ENCODE data around the gene COX4I1.
A peak's percentile ranks its signal among the peaks of the same experiment; 100 is the strongest.
"Not testable (repeated sequence)": the region's sequence is repeated elsewhere in the genome, so short reads cannot be mapped to it uniquely, and the experiment has no call there.

Gene COX4I1

GRCh38 chr16:85800321-85800669, 800 bp downstream of the COX4I1 start:
- Mint-ChIP-seq H3K27ac (peak overlapping the region; percentile 87), H3K27me3 (no peaks in the 10 kb centered on the region), H3K4me1 (ENCODE audit: low read depth) (peaks cover 36% of the 10 kb centered on the region), H3K9me3 (no peaks in the 10 kb centered on the region), H3K4me3 (peak overlapping the region; percentile 93), H3K36me3 (ENCODE audit: low read depth) (peaks cover 79% of the 10 kb centered on the region)
- intact Hi-C loops (cut with micrococcal nuclease) = no loop called here

- Mint-ChIP-seq H3K36me3 (ENCODE audit: low read depth) (peaks cover 81% of the 10 kb centered on the region), H3K27me3 (no peaks in the 10 kb centered on the region), H3K9me3 (no peaks in the 10 kb centered on the region), H3K4me3 (no peak overlapping the region), H3K27ac (no peak overlapping the region), H3K4me1 (ENCODE audit: low read depth) (peaks cover 27% of the 10 kb centered on the region)
- intact Hi-C loops (cut with micrococcal nuclease) = no loop called here
Measured at GRCh38 chr16:85803570-85803969, 4.1 kb downstream of the COX4I1 start.

- Mint-ChIP-seq H3K36me3 (ENCODE audit: low read depth) (peaks cover 64% of the 10 kb centered on the region), H3K27me3 (peaks cover 10% of the 10 kb centered on the region), H3K4me3 (no peak overlapping the region), H3K4me1 (ENCODE audit: low read depth) (peaks cover 24% of the 10 kb centered on the region), H3K27ac (no peak overlapping the region), H3K9me3 (no peaks in the 10 kb centered on the region)
- intact Hi-C loops (cut with micrococcal nuclease) = no loop called here
Measured at GRCh38 chr16:85805442-85806045, 6.0 kb downstream of the COX4I1 start.

GRCh38 chr16:85806539-85806938, 7.0 kb downstream of the COX4I1 start:
- Mint-ChIP-seq H3K27ac (no peak overlapping the region), H3K4me3 (no peak overlapping the region), H3K27me3 (peaks cover 17% of the 10 kb centered on the region), H3K9me3 (no peaks in the 10 kb centered on the region), H3K36me3 (ENCODE audit: low read depth) (peaks cover 59% of the 10 kb centered on the region), H3K4me1 (ENCODE audit: low read depth) (peaks cover 16% of the 10 kb centered on the region)
- intact Hi-C loops (cut with micrococcal nuclease) = no loop called here

- H3K4me1 Mint-ChIP-seq (ENCODE audit: low read depth); H3K9me3 Mint-ChIP-seq; H3K27ac Mint-ChIP-seq; H3K4me3 Mint-ChIP-seq; intact Hi-C loops (cut with micrococcal nuclease): not testable (repeated sequence)
- H3K27me3 Mint-ChIP-seq = peaks cover 25% of the 10 kb centered on the region
- peaks cover 51% of the 10 kb centered on the region for H3K36me3 Mint-ChIP-seq (ENCODE audit: low read depth)
Measured at GRCh38 chr16:85807340-85807739, 7.8 kb downstream of the COX4I1 start.

GRCh38 chr16:85808104-85808503, 8.6 kb downstream of the COX4I1 start:
- H3K9me3 Mint-ChIP-seq; H3K4me3 Mint-ChIP-seq; intact Hi-C loops (cut with micrococcal nuclease); H3K27ac Mint-ChIP-seq; H3K4me1 Mint-ChIP-seq (ENCODE audit: low read depth): not testable (repeated sequence)
- Mint-ChIP-seq H3K27me3 (peaks cover 32% of the 10 kb centered on the region), H3K36me3 (ENCODE audit: low read depth) (peaks cover 43% of the 10 kb centered on the region)

GRCh38 chr16:85808926-85809325, 9.4 kb downstream of the COX4I1 start:
- Mint-ChIP-seq H3K9me3 (no peaks in the 10 kb centered on the region), H3K27me3 (peaks cover 40% of the 10 kb centered on the region), H3K4me3 (no peak overlapping the region), H3K36me3 (ENCODE audit: low read depth) (peaks cover 35% of the 10 kb centered on the region), H3K27ac (no peak overlapping the region), H3K4me1 (ENCODE audit: low read depth) (peaks cover under 1% of the 10 kb centered on the region)
- intact Hi-C loops (cut with micrococcal nuclease) = no loop called here

- Mint-ChIP-seq H3K9me3 (no peaks in the 10 kb centered on the region), H3K27me3 (peaks cover 46% of the 10 kb centered on the region), H3K4me3 (no peak overlapping the region), H3K36me3 (ENCODE audit: low read depth) (peaks cover 28% of the 10 kb centered on the region), H3K27ac (no peak overlapping the region), H3K4me1 (ENCODE audit: low read depth) (no peaks in the 10 kb centered on the region)
- intact Hi-C loops (cut with micrococcal nuclease) = no loop called here
Measured at GRCh38 chr16:85809645-85810044, 10.2 kb downstream of the COX4I1 start.

- H3K4me1 Mint-ChIP-seq (ENCODE audit: low read depth) = no peaks in the 10 kb centered on the region
- H3K27ac Mint-ChIP-seq = no peak overlapping the region
- H3K36me3 Mint-ChIP-seq (ENCODE audit: low read depth) = peaks cover 22% of the 10 kb centered on the region
- no peak overlapping the region for H3K4me3 Mint-ChIP-seq
- intact Hi-C loops (cut with micrococcal nuclease) = no loop called here
- no peaks in the 10 kb centered on the region for H3K9me3 Mint-ChIP-seq
- peaks cover 50% of the 10 kb centered on the region for H3K27me3 Mint-ChIP-seq
Measured at GRCh38 chr16:85810097-85810741, 10.7 kb downstream of the COX4I1 start.

- intact Hi-C loops (cut with micrococcal nuclease) = no loop called here
- Mint-ChIP-seq H3K27me3 (peaks cover 54% of the 10 kb centered on the region), H3K4me3 (no peak overlapping the region), H3K4me1 (ENCODE audit: low read depth) (no peaks in the 10 kb centered on the region), H3K36me3 (ENCODE audit: low read depth) (peaks cover 17% of the 10 kb centered on the region), H3K27ac (no peak overlapping the region), H3K9me3 (no peaks in the 10 kb centered on the region)
Measured at GRCh38 chr16:85810742-85811115, 11.2 kb downstream of the COX4I1 start.

GRCh38 chr16:85812031-85812807, 12.7 kb downstream of the COX4I1 start:
- Mint-ChIP-seq H3K4me1 (ENCODE audit: low read depth) (no peaks in the 10 kb centered on the region), H3K4me3 (no peak overlapping the region), H3K9me3 (no peaks in the 10 kb centered on the region), H3K27me3 (peaks cover 55% of the 10 kb centered on the region), H3K27ac (no peak overlapping the region), H3K36me3 (ENCODE audit: low read depth) (peaks cover 2% of the 10 kb centered on the region)
- intact Hi-C loops (cut with micrococcal nuclease) = no loop called here

GRCh38 chr16:85812811-85813700, 13.6 kb downstream of the COX4I1 start:
- H3K4me3 Mint-ChIP-seq = no peak overlapping the region
- H3K4me1 Mint-ChIP-seq (ENCODE audit: low read depth) = no peaks in the 10 kb centered on the region
- no peaks in the 10 kb centered on the region for H3K9me3 Mint-ChIP-seq
- peaks cover 56% of the 10 kb centered on the region for H3K27me3 Mint-ChIP-seq
- H3K27ac Mint-ChIP-seq = no peak overlapping the region
- intact Hi-C loops (cut with micrococcal nuclease) = no loop called here
- no peaks in the 10 kb centered on the region for H3K36me3 Mint-ChIP-seq (ENCODE audit: low read depth)

- Mint-ChIP-seq H3K4me1 (ENCODE audit: low read depth) (peaks cover 6% of the 10 kb centered on the region), H3K4me3 (no peak overlapping the region), H3K27me3 (peaks cover 48% of the 10 kb centered on the region), H3K36me3 (ENCODE audit: low read depth) (no peaks in the 10 kb centered on the region), H3K9me3 (no peaks in the 10 kb centered on the region), H3K27ac (no peak overlapping the region)
- intact Hi-C loops (cut with micrococcal nuclease) = loop anchor here (5.0 kb wide), 1 partner anchor 701 kb away; no protein-coding TSS in a partner anchor
Measured at GRCh38 chr16:85816159-85816558, 16.7 kb downstream of the COX4I1 start.

GRCh38 chr16:85817195-85817594, 17.7 kb downstream of the COX4I1 start:
- not testable (repeated sequence) for H3K4me1 Mint-ChIP-seq (ENCODE audit: low read depth); H3K27ac Mint-ChIP-seq; H3K9me3 Mint-ChIP-seq; H3K4me3 Mint-ChIP-seq; H3K36me3 Mint-ChIP-seq (ENCODE audit: low read depth)
- intact Hi-C loops (cut with micrococcal nuclease) = loop anchor here (5.0 kb wide), 1 partner anchor 700 kb away; no protein-coding TSS in a partner anchor
- H3K27me3 Mint-ChIP-seq = peaks cover 39% of the 10 kb centered on the region
